ENCODE results near the gene DNAJB5.

Gene DNAJB5

GRCh38 chr9:34988218-34989002 is 1.1 kb upstream of the DNAJB5 start:
- H3K18ac ChIP-seq (ENCODE audit: low read depth in 1 of 2, low read length in 2 of 2): peak overlapping the region; percentile 11 to 58
- H3K4me3 ChIP-seq (ENCODE audit: insufficient read depth in 1 of 2, low read depth in 1 of 2, low read length in 2 of 2): peak overlapping the region; percentile 5 to 82
- H3K36me3 ChIP-seq (ENCODE audit: control insufficient read depth in 1 of 2, insufficient read depth in 2 of 2, low read depth in 1 of 2, low read length in 2 of 2): peaks cover 0 to 6% of the 10 kb centered on the region in 2 experiments
- H2AK5ac ChIP-seq (ENCODE audit: low read length, severe bottlenecking): no peak overlapping the region
- H3K4ac ChIP-seq (ENCODE audit: low read depth in 1 of 2, low read length in 2 of 2): no peak overlapping the region
- peaks cover 13% of the 10 kb centered on the region for H3K79me1 ChIP-seq (replicated peaks; ENCODE audit: low read length, poor library complexity, severe bottlenecking)
- H2BK12ac ChIP-seq (ENCODE audit: low read length in 2 of 2): no peak overlapping the region
- peak overlapping the region; percentile 72 for H3K9ac ChIP-seq (ENCODE audit: low read length)
- H4K8ac ChIP-seq (ENCODE audit: low read length): peak overlapping the region; percentile 39
- no peak overlapping the region for H3K14ac ChIP-seq (ENCODE audit: low read length in 2 of 2)
- no peak overlapping the region for H4K91ac ChIP-seq (ENCODE audit: low read length)
- no peak overlapping the region for H2AFZ ChIP-seq (ENCODE audit: low read depth, low read length)
- H3K4me1 ChIP-seq (ENCODE audit: control insufficient read depth, insufficient read depth, low read depth, low read length): peaks cover 44% of the 10 kb centered on the region
- WGBS: 29% methylated on average over 23 of the region's 25 CpGs
- H2BK15ac ChIP-seq (ENCODE audit: low read depth, poor library complexity, severe bottlenecking): peak overlapping the region; percentile 60
- H3K23ac ChIP-seq (ENCODE audit: low read length in 2 of 2): no peak overlapping the region
- peak overlapping the region; percentile 73 for H3K4me2 ChIP-seq (ENCODE audit: low read length, poor library complexity, severe bottlenecking)
- no peak overlapping the region for H3K27ac ChIP-seq (ENCODE audit: low read length, poor library complexity, severe bottlenecking)
- H2BK5ac ChIP-seq (ENCODE audit: low read depth, low read length, poor library complexity, severe bottlenecking): no peak overlapping the region
- no peaks in the 10 kb centered on the region for H3K9me3 ChIP-seq (ENCODE audit: control insufficient read depth, low read length)
- no peak for DNase-seq
- peaks cover 1 to 8% of the 10 kb centered on the region in 2 experiments for H3K27me3 ChIP-seq (ENCODE audit: control insufficient read depth in 1 of 2, insufficient read depth in 1 of 2, low read length in 2 of 2)
- no peak overlapping the region for H2BK120ac ChIP-seq (ENCODE audit: low read depth, low read length)

DNA sequence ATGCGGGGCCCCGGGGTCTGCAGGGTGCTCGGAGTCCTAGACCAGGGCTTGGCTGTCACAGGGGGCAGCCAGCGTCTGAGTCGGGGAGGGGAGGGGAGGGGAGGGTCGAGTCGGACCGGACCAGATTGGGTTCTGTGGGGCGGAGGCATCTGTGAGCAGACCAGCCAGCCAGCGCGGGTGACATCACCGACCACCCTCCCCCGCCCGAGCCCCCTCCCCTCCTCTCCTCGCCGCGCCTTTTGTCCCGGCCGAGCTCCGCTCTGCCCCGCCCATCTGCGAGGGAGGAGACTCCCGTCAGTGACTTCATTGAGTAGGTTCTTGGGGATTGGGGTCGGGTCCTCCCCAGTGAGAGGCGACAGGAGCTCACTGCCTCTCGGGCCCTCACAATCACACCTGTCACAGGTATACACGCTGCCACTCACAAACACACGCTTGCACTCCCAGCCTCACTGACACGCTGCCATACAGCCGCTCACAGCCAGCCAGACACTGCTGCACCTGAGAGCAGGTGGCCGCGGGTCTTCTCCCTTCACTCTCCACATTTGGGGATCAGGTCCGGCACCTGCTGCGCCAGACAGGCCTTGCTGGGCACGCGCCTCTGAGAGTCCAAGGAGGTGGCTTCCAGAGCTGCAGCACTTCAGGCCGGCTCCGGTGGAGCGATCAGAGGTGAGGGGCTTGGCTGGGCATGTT is 546 bp downstream of the DNAJB5 start:
- Histone ChIP-seq H2BK120ac (ENCODE audit: low read depth, low read length) (peak overlapping the region; percentile 85), H2AFZ (ENCODE audit: low read depth, low read length) (peak overlapping the region; percentile 72), H2BK12ac (ENCODE audit: low read length in 2 of 2) (peak overlapping the region; percentile 63 to 70), H3K18ac (ENCODE audit: low read depth in 1 of 2, low read length in 2 of 2) (peak overlapping the region; percentile 86), H3K27ac (ENCODE audit: low read length, poor library complexity, severe bottlenecking) (peak overlapping the region; percentile 45), H2BK15ac (ENCODE audit: low read depth, poor library complexity, severe bottlenecking) (peak overlapping the region; percentile 99), H4K91ac (ENCODE audit: low read length) (peak overlapping the region; percentile 48), H3K9me3 (ENCODE audit: control insufficient read depth, low read length) (no peaks in the 10 kb centered on the region), H3K4me3 (ENCODE audit: insufficient read depth in 1 of 2, low read depth in 1 of 2, low read length in 2 of 2) (peak overlapping the region; percentile 82 to 87), H3K23ac (ENCODE audit: low read length in 2 of 2) (peak overlapping the region in 1 of 2 experiments; percentile 2), H3K14ac (ENCODE audit: low read length in 2 of 2) (peak overlapping the region in 1 of 2 experiments; percentile 92), H3K27me3 (ENCODE audit: control insufficient read depth in 1 of 2, insufficient read depth in 1 of 2, low read length in 2 of 2) (no peaks in the 10 kb centered on the region), H4K8ac (ENCODE audit: low read length) (peak overlapping the region; percentile 64), H3K36me3 (ENCODE audit: control insufficient read depth in 1 of 2, insufficient read depth in 2 of 2, low read depth in 1 of 2, low read length in 2 of 2) (peaks cover 1 to 8% of the 10 kb centered on the region in 2 experiments), H2BK5ac (ENCODE audit: low read depth, low read length, poor library complexity, severe bottlenecking) (peak overlapping the region; percentile 71), H3K4ac (ENCODE audit: low read depth in 1 of 2, low read length in 2 of 2) (peak overlapping the region; percentile 80 to 82), H3K4me2 (ENCODE audit: low read length, poor library complexity, severe bottlenecking) (peak overlapping the region; percentile 88), H2AK5ac (ENCODE audit: low read length, severe bottlenecking) (no peak overlapping the region), H3K9ac (ENCODE audit: low read length) (peak overlapping the region; percentile 93), H3K4me1 (ENCODE audit: control insufficient read depth, insufficient read depth, low read depth, low read length) (peaks cover 50% of the 10 kb centered on the region), H3K79me1 (replicated peaks; ENCODE audit: low read length, poor library complexity, severe bottlenecking) (peaks cover 13% of the 10 kb centered on the region)
- 15% methylated on average over 17 of the region's 39 CpGs for WGBS
- peak; percentile 80 for DNase-seq

GRCh38 chr9:34990908-34991606 is 1.5 kb downstream of the DNAJB5 start:
- no peak overlapping the region for H4K8ac ChIP-seq (ENCODE audit: low read length)
- H4K91ac ChIP-seq (ENCODE audit: low read length): no peak overlapping the region
- peaks cover 15% of the 10 kb centered on the region for H3K79me1 ChIP-seq (replicated peaks; ENCODE audit: low read length, poor library complexity, severe bottlenecking)
- 60% methylated on average over 5 of the region's 7 CpGs for WGBS
- peak overlapping the region in 1 of 2 experiments; percentile 82 for H3K4me3 ChIP-seq (ENCODE audit: insufficient read depth in 1 of 2, low read depth in 1 of 2, low read length in 2 of 2)
- no peak overlapping the region for H3K4me2 ChIP-seq (ENCODE audit: low read length, poor library complexity, severe bottlenecking)
- no peak overlapping the region for H3K18ac ChIP-seq (ENCODE audit: low read depth in 1 of 2, low read length in 2 of 2)
- no peak overlapping the region for H3K23ac ChIP-seq (ENCODE audit: low read length in 2 of 2)
- H3K27ac ChIP-seq (ENCODE audit: low read length, poor library complexity, severe bottlenecking): no peak overlapping the region
- H2BK120ac ChIP-seq (ENCODE audit: low read depth, low read length): no peak overlapping the region
- H3K9ac ChIP-seq (ENCODE audit: low read length): peak overlapping the region; percentile 93
- no peak for DNase-seq
- no peak overlapping the region for H2AFZ ChIP-seq (ENCODE audit: low read depth, low read length)
- peak overlapping the region in 1 of 2 experiments; percentile 31 for H3K14ac ChIP-seq (ENCODE audit: low read length in 2 of 2)
- no peaks in the 10 kb centered on the region for H3K27me3 ChIP-seq (ENCODE audit: control insufficient read depth in 1 of 2, insufficient read depth in 1 of 2, low read length in 2 of 2)
- H3K4me1 ChIP-seq (ENCODE audit: control insufficient read depth, insufficient read depth, low read depth, low read length): peaks cover 52% of the 10 kb centered on the region
- H3K9me3 ChIP-seq (ENCODE audit: control insufficient read depth, low read length): no peaks in the 10 kb centered on the region
- H2BK5ac ChIP-seq (ENCODE audit: low read depth, low read length, poor library complexity, severe bottlenecking): no peak overlapping the region
- H2AK5ac ChIP-seq (ENCODE audit: low read length, severe bottlenecking): peak overlapping the region; percentile 34
- H3K36me3 ChIP-seq (ENCODE audit: control insufficient read depth in 1 of 2, insufficient read depth in 2 of 2, low read depth in 1 of 2, low read length in 2 of 2): peaks cover 10 to 12% of the 10 kb centered on the region in 2 experiments
- H2BK12ac ChIP-seq (ENCODE audit: low read length in 2 of 2): peak overlapping the region; percentile 1 to 24
- no peak overlapping the region for H2BK15ac ChIP-seq (ENCODE audit: low read depth, poor library complexity, severe bottlenecking)
- no peak overlapping the region for H3K4ac ChIP-seq (ENCODE audit: low read depth in 1 of 2, low read length in 2 of 2)
